ENCODE measurements around the gene RHOT2. TPM values are rescaled to one million over a fixed set of nuclear protein-coding genes. Genes with fewer than 3 reads are reported as not detected.
A peak's percentile ranks its signal among the peaks of the same experiment; 100 is the strongest.

Gene RHOT2
- total RNA-seq, 4 donors from 2014 or later: 36.1 to 86.7 (median 58.7) TPM

- H3K4me3 ChIP-seq (ENCODE audit: low read depth, poor library complexity, severe bottlenecking): no peak overlapping the region
- peak in 1 of 2 donors; percentile 87 for DNase-seq (ENCODE audit: low spot score in 2 of 2)
- intact Hi-C loops (cut with DNase I; ENCODE audit: low total_unique reads): no loop called here
- TF ChIP-seq POLR2A (IDR thresholded peaks at IDR 0.05): no peak
- no peak for TF ChIP-seq CTCF (IDR thresholded peaks at IDR 0.05)
- whole genome bisulfite sequencing, 2 donors: 90 to 92% methylated on average over 14 to 33 of the region's 33 CpGs
These were observed 39.4 kb upstream of the RHOT2 start for GRCh38 chr16:628321-629061.

- 67 to 70% methylated on average over 26 to 29 of the region's 29 CpGs for WGBS, 2 donors
- DNase-seq (ENCODE audit: low spot score in 2 of 2): no peak
- intact Hi-C loops (cut with DNase I; ENCODE audit: low total_unique reads): no loop called here
- TF ChIP-seq CTCF (IDR thresholded peaks at IDR 0.05) (no peak), POLR2A (IDR thresholded peaks at IDR 0.05) (no peak)
- H3K4me3 ChIP-seq (ENCODE audit: low read depth, poor library complexity, severe bottlenecking): no peak overlapping the region
These were observed 38.6 kb upstream of the RHOT2 start for GRCh38 chr16:629185-629832.

DNA sequence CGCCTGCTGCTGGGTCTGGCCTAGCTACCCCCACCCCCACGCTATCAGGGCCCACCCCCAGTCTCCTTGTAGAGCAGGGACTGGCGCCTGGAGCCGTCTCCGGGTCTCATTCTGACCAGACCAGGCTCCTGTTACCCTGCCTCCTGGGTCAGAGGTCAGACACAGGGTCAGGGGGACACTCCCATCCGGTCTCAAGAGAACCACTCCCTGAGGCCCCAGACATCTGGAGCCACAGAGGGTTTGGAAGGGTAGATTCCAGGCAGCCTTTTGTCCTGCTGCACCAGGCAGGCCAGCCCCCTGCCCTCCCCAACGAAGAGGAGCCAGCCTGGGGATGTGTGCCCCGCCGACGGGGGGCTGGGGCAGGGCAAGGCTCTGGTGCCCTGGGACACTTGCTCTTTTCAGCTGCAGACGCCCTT lies 38.1 kb upstream of the RHOT2 start:
- WGBS, 2 donors: 54 to 56% methylated on average over 10 to 11 of the region's 11 CpGs
- intact Hi-C loops (cut with DNase I; ENCODE audit: low total_unique reads): no loop called here
- no peak overlapping the region for H3K4me3 ChIP-seq (ENCODE audit: low read depth, poor library complexity, severe bottlenecking)
- no peak for DNase-seq (ENCODE audit: low spot score in 2 of 2)
- TF ChIP-seq CTCF (IDR thresholded peaks at IDR 0.05) (no peak), POLR2A (IDR thresholded peaks at IDR 0.05) (no peak)

DNA sequence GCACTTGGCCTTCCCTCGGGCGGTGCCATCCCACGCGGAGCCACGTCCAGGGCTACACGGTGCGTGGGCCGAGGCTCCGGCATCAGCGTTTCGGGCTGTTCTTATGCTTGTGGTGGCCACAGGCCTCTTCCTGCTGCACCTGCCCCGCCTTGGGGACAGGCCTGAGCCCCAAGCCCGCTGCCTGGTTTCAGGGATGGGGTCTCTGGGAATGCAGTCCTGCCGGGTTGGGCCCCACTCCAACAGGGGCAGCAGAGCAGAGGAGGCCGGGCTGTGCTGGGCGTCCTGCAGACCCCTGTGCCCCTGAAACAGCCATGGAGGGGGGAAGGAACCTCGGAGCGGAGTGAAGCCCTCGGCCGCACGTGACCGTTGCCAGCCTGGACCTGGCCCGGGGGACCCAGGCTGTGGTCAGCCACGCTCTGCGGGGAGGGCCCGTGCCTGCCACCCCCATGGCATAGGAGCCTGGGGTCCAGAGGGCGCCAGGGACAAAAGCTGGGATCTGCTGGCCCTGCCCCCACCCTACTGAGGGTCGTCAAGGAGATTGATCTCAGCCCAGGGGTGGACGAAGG lies 37.6 kb upstream of the RHOT2 start:
- WGBS, 2 donors: 42 to 44% methylated on average over 14 to 28 of the region's 29 CpGs
- no peak for DNase-seq (ENCODE audit: low spot score in 2 of 2)
- no peak overlapping the region for H3K4me3 ChIP-seq (ENCODE audit: low read depth, poor library complexity, severe bottlenecking)
- intact Hi-C loops (cut with DNase I; ENCODE audit: low total_unique reads): no loop called here
- TF ChIP-seq POLR2A (IDR thresholded peaks at IDR 0.05) (no peak), CTCF (IDR thresholded peaks at IDR 0.05) (no peak)

DNA sequence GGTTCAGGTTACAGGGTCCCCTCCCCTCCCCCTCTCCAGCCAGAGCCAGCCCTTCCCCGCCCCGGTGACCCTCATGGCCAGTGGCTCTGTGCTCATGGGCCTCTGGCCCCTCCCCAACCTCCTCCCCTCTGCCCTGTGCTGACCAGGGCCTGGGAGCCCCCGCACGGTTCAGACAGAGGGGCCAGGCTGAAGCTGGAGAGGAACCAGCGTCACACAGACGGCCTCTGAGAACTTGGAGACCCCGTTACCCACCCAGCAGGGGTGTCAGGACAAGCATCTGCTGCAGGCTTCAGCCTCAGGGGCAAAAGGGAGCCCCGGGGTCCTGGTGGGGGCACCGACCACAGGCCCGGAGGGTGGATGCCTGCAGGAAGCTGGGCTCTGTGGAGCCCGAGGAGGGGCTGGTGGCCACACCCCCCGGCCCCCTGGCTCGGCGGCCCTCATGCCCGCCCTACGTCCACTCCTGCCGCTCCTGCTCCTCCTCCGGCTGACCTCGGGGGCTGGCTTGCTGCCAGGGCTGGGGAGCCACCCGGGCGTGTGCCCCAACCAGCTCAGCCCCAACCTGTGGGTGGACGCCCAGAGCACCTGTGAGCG lies 37.0 kb upstream of the RHOT2 start, which contains the start of gene WFIKKN1:
Gene WFIKKN1 (plus strand): TSS at position 171 of the 591 bp plus-strand sequence. CDS start 269 bp downstream, at position 440.
- DNase-seq (ENCODE audit: low spot score in 2 of 2): no peak
- H3K4me3 ChIP-seq (ENCODE audit: low read depth, poor library complexity, severe bottlenecking): no peak within 1 kb of the TSS
- 11% methylated on average over 18 of the region's 23 CpGs; no CpG with 5 or more reads in 1 of the 2 donors for WGBS, 2 donors

More for the DNA sequence above, 37.0 kb upstream of the RHOT2 start, which contains the start of gene WFIKKN1:
- TF ChIP-seq CTCF (IDR thresholded peaks at IDR 0.05): no peak
- no peak for TF ChIP-seq POLR2A (IDR thresholded peaks at IDR 0.05)
- intact Hi-C loops (cut with DNase I; ENCODE audit: low total_unique reads): no loop called here

Measured in lower leg skin (tissue), 4 donors.